CD4-positive, alpha-beta T cell treated with Interleukin-1 beta for 1 hour (primary cell): ENCODE data around the gene TMEM190.

Source experiments
- DNase-seq, 2 donors: peaks; one replicate each; pipeline ENCODE4 v3.0.0-alpha.2; 2020 to 2022

The TMEM190 gene

GRCh38 chr19:55424518-55424917, 47.9 kb downstream of the TMEM190 start:
- DNase-seq: no peak

GRCh38 chr19:55426042-55426441, 49.4 kb downstream of the TMEM190 start:
- no peak for DNase-seq
